ENCODE data around the gene HDAC10.

- TF ChIP-seq CTCF (IDR thresholded peaks at IDR 0.05 in 8 of 11, conservative IDR thresholded peaks at IDR 0.05 in 3 of 11) (no peak), POLR2AphosphoS5 (IDR thresholded peaks at IDR 0.05) (peak in 2 of 3 donors; percentile 9 to 42)
Measured at GRCh38 chr22:50280708-50281383, 29.8 kb upstream of the HDAC10 start.
